GM13976 (cell line): ENCODE results near the gene PRRX1.

Experiments
- DNase-seq: peaks from one replicate; pipeline ENCODE4 v3.0.0; 2012; ENCODE audit warnings: low spot score
- CTCF ChIP-seq: IDR thresholded peaks from 2 replicates; pipeline ENCODE4 v1.5.1; 2012; ENCODE audit warnings: borderline replicate concordance, mild to moderate bottlenecking; ENCODE audit not compliant: insufficient read depth; ENCODE audit errors: extremely low read depth, missing control alignments, control extremely low read depth
- in situ Hi-C: fragments of 300-500 bp; cut with MboI; formaldehyde crosslinking; loops from one replicate; pipeline ENCODE4 v1.12.0; 2022; ENCODE audit warnings: low sequenced_read_pairs, mixed read lengths, inconsistent platforms; ENCODE audit not compliant: unreplicated experiment

PRRX1 gene

GRCh38 chr1:170664828-170665612 is 1.1 kb downstream of the PRRX1 start:
- DNase-seq: peak; percentile 37
- no peak for TF ChIP-seq CTCF
- in situ Hi-C loops: no loop called here

GRCh38 chr1:170665629-170666028 is 1.7 kb downstream of the PRRX1 start:
- in situ Hi-C loops: no loop called here
- no peak for TF ChIP-seq CTCF
- peak; percentile 36 for DNase-seq

GRCh38 chr1:170666541-170667254 is 2.8 kb downstream of the PRRX1 start:
- in situ Hi-C loops: no loop called here
- peak; percentile 32 for DNase-seq

GRCh38 chr1:170668209-170669106 is 4.5 kb downstream of the PRRX1 start:
- no peak for TF ChIP-seq CTCF
- in situ Hi-C loops: no loop called here
- DNase-seq: peak; percentile 16

More at GRCh38 chr1:170666541-170667254, 2.8 kb downstream of the PRRX1 start:
- no peak for TF ChIP-seq CTCF

- peak; percentile 19 for DNase-seq
- no peak for TF ChIP-seq CTCF
- in situ Hi-C loops: no loop called here
These were observed 5.1 kb downstream of the PRRX1 start for GRCh38 chr1:170669107-170669445.
